ENCODE measurements around the gene CCT2.

DNA sequence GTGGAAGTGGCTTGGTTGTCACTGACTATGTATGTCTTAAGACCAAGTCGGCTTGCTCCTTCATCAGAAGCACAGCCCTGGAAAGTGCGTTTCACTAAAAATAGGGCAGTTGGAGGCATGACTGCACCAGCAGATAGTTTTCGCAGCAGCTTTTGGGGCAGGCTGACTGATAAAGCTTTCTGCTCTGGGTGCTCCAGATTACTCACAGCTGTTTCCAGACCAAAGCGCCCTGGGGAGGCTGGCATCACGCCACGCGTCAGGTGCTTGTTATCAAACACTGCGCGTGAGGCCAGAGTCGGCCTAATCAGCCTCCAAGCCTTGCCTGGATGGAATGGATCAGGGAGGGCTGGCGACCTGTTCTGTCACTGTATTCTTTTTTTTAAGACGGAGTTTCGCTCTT is 38.7 kb downstream of the CCT2 start:
- TF ChIP-seq CTCF (IDR thresholded peaks at IDR 0.05), result no peak
- no peak for TF ChIP-seq POLR2A (IDR thresholded peaks at IDR 0.05)
